ENCODE measurements around the gene PDIA5. TPM values are rescaled to one million over a fixed set of nuclear protein-coding genes. Genes with fewer than 3 reads are reported as not detected.
"Not testable (repeated sequence)": the region's sequence is repeated elsewhere in the genome, so short reads cannot be mapped to it uniquely, and the experiment has no call there.

Gene PDIA5
- total RNA-seq, 2 donors from 2014 or later: 5.5 to 20.0 TPM

DNA sequence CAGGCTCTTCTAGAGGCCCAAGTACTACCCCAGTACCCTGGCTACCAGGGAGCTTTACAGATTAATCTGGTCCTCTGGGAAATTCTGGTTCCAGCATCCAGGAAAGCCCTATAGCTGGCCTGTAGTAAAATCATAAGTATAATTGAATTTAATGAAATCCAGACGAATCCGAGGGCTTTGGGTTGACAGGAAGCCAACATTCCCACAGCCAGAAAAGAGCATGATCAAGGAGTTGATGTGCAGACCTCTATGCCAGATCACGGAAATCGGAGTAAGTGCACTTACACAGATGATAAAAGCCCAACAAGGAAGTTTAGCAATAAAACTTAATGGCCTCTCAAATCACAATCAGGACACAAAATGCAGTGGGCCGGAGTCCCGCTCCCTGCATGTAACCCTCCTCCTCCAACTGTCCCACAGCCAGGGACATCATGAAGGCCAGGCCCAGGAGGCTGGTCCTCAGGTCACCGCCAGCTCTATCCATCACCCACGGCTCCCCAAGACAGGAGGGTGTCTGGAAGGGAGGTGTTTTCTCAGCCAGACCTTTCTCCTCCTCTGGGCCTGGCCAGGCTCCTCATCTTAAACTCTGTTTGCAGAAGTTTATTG, 72.1 kb downstream of the PDIA5 start:
- ATAC-seq (no peak), DNase-seq (ENCODE audit: low spot score in 2 of 2) (no peak)
- Mint-ChIP-seq H3K27ac (no peak overlapping the region), H3K9me3 (no peaks in the 10 kb centered on the region), H3K36me3 (peaks cover 0 to 11% of the 10 kb centered on the region in 2 donors)

GRCh38 chr3:123139522-123139921, 72.7 kb downstream of the PDIA5 start:
- Mint-ChIP-seq H3K36me3 (peaks cover 0 to 5% of the 10 kb centered on the region in 2 donors), H3K27ac (no peak overlapping the region)

DNA sequence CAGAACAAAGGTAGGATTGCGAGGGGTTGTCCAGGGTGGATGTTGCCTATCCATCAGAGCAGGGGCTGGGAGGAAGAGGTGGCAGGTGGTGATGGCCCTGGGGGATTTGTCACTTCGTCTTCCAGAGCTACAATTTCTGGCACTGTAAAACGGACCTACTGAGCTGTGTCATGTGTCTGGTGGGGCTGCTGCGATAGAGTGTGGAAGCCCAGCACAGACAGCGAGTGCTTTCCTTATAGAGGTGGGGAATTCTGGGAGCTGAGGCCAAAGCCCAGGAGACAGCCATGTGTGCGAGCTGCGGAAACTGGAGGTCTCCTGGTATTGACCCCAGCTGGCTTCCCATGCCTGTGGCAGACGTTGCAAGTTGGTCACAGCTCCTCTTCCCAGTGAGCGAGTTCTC, 73.7 kb downstream of the PDIA5 start:
- H3K27ac Mint-ChIP-seq: no peak overlapping the region
- DNase-seq (ENCODE audit: low spot score in 2 of 2) (no peak), ATAC-seq (no peak)
- no peaks in the 10 kb centered on the region for H3K36me3 Mint-ChIP-seq
- H3K9me3 Mint-ChIP-seq: no peaks in the 10 kb centered on the region

More at GRCh38 chr3:123139522-123139921, 72.7 kb downstream of the PDIA5 start:
- no peak for DNase-seq (ENCODE audit: low spot score in 2 of 2)
- H3K9me3 Mint-ChIP-seq: no peaks in the 10 kb centered on the region
- ATAC-seq: no peak

GRCh38 chr3:123141276-123141675, 74.5 kb downstream of the PDIA5 start:
- ATAC-seq (no peak), DNase-seq (ENCODE audit: low spot score in 2 of 2) (no peak)
- no peaks in the 10 kb centered on the region for H3K36me3 Mint-ChIP-seq
- H3K9me3 Mint-ChIP-seq: no peaks in the 10 kb centered on the region
- peak overlapping the region in 1 of 2 donors; percentile 36 for H3K27ac Mint-ChIP-seq

DNA sequence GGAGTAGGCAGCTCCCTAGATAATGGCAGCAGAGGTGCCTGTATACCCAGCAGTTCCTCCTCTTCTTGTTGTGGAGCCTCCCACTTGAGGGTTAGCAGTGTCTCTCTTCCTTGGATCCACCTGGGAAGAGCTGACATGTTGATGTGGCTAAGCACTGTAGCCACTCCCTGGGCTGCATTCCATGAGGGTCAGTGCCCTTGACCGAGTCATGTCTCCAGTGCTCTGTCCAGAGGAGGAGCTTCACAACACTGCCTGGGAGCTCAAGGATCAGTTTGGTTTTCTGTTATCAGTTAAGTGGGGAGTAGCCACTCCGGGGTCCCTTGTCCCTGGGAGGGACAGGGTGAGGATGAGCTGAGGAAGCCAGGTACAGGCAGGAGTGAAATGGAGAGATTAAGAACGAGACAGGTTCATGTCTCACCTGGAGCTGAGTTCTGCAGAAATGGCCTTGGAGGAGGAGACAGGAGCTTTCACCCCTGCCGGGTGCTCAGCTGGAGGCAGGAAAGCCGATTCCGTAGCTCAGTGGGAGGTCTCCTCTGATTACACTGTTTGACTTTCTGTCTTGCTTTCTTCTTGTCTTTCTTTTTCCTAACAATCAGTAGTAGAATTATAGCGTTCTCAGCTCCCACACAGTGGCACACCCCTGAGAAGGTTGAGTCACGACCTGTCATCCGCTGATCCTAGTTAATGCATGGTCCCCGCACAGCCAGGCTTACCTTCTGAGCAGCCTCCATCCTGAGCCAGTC, 77.0 kb downstream of the PDIA5 start:
- no peak for DNase-seq (ENCODE audit: low spot score in 2 of 2)
- peaks cover 0 to 2% of the 10 kb centered on the region in 2 donors for H3K9me3 Mint-ChIP-seq
- H3K36me3 Mint-ChIP-seq: peaks cover 4 to 11% of the 10 kb centered on the region in 2 donors
- peak overlapping the region in 1 of 2 donors; percentile 81 for H3K27ac Mint-ChIP-seq
- ATAC-seq: no peak

- peaks cover 32 to 35% of the 10 kb centered on the region in 2 donors for H3K36me3 Mint-ChIP-seq
- DNase-seq (ENCODE audit: low spot score in 2 of 2) (no peak), ATAC-seq (no peak)
- peaks cover 5 to 13% of the 10 kb centered on the region in 2 donors for H3K9me3 Mint-ChIP-seq
- H3K27ac Mint-ChIP-seq: peak overlapping the region in 1 of 2 donors; percentile 14
Measured at GRCh38 chr3:123147754-123148535, 81.1 kb downstream of the PDIA5 start.

DNA sequence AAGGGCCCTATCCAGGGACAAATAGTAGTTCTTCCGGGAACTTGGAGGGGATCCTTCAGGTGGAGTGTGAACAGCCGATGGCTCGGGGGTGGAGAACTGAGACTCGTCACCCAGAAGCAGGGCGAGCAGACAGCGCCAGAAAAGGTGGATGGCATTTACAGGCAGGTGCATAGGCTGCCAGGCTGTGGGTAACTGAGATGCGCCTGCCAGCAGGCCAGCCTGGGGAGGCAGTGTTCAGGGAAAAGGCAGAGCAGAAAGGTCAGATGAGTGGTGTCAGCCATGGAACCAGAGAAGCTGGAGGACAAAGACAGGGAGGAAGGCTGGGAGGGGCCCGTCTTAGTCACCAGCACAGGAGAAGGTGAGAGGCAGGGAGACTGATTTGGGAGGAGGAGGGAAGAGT, 81.9 kb downstream of the PDIA5 start:
- no peak for ATAC-seq
- no peak for DNase-seq (ENCODE audit: low spot score in 2 of 2)
- peak overlapping the region; percentile 24 to 28 for H3K27ac Mint-ChIP-seq
- peaks cover 32 to 35% of the 10 kb centered on the region in 2 donors for H3K36me3 Mint-ChIP-seq
- H3K9me3 Mint-ChIP-seq: peaks cover 5 to 13% of the 10 kb centered on the region in 2 donors

GRCh38 chr3:123149525-123149924, 82.7 kb downstream of the PDIA5 start:
- Mint-ChIP-seq H3K36me3 (peaks cover 32 to 35% of the 10 kb centered on the region in 2 donors), H3K27ac (peak overlapping the region; percentile 28 to 66), H3K9me3 (peaks cover 5 to 13% of the 10 kb centered on the region in 2 donors)
- no peak for ATAC-seq
- DNase-seq (ENCODE audit: low spot score in 2 of 2): no peak

DNA sequence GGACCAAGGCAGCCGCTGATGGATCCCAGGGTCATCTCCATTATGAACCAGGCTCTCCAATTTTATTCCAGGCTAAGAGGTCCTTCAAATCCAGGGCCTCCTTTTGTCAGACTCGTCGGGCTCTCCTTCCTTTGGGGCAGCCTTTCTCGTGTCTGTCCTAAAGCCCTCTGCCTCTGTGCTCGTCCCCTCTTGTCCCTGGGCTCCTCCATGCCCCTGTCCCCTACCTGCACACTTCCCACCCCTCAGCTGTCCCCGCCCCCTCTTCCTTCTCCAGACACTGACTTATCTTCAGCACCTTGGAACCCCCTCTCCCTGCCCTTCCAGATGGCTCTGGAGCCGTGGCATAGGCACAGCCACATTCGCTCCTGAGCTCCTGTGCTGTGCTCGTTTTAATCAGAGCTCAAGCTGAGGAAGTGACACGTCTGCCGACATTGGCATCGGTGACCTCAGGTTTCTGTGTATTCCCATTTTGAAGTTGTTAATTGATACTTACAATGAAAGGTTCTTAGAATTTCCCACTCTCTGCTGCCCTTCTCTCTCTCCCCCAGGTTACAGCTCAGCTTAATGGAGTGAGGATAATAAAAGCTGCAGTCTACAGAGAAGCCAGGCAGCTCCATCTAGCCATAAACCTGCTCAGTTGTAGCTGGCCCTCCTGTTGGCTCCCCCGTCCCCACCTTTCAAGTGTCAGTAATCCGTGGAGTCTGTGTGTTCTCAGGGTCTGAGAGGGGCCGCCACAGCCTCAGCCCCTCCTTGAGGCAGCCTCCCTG, 83.8 kb downstream of the PDIA5 start:
- H3K36me3 Mint-ChIP-seq: peaks cover 35 to 37% of the 10 kb centered on the region in 2 donors
- ATAC-seq (no peak), DNase-seq (ENCODE audit: low spot score in 2 of 2) (no peak)
- peak overlapping the region; percentile 60 to 64 for H3K27ac Mint-ChIP-seq
- H3K9me3 Mint-ChIP-seq: peaks cover 5 to 13% of the 10 kb centered on the region in 2 donors

- DNase-seq (ENCODE audit: low spot score in 2 of 2): no peak
- peak overlapping the region; percentile 60 to 64 for H3K27ac Mint-ChIP-seq
- H3K36me3 Mint-ChIP-seq: peaks cover 35 to 37% of the 10 kb centered on the region in 2 donors
- ATAC-seq: no peak
- peaks cover 5 to 13% of the 10 kb centered on the region in 2 donors for H3K9me3 Mint-ChIP-seq
Measured at GRCh38 chr3:123151251-123151705, 84.5 kb downstream of the PDIA5 start.

DNA sequence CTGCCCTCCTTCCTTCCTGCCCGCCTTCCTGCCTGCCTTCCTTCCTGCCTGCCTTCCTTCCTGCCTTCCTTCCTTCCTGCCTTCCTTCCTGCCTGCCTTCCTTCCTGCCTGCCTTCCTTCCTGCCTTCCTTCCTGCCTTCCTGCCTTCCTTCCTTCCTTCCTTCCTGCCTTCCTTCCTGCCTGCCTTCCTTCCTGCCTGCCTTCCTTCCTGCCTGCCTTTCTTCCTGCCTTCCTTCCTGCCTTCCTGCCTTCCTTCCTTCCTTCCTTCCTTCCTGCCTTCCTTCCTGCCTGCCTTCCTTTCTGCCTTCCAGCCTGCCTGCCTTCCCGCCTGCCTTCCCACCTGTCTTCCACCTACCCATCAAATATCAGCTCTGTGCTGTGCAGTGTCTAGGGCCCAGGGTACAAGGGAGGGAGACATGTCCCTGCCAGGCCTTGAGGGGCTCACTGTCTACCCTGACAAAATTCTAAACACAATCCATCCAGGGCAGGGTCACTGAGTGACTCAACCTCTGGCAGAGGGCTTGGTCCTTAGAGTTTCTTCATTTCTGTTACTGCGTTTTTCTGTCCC, 85.1 kb downstream of the PDIA5 start:
- Mint-ChIP-seq H3K9me3 (peaks cover 5 to 13% of the 10 kb centered on the region in 2 donors), H3K36me3 (peaks cover 35 to 37% of the 10 kb centered on the region in 2 donors), H3K27ac (peak overlapping the region; percentile 60 to 64)
- ATAC-seq; DNase-seq (ENCODE audit: low spot score in 2 of 2): not testable (repeated sequence)

GRCh38 chr3:123152687-123153086, 85.9 kb downstream of the PDIA5 start:
- H3K9me3 Mint-ChIP-seq: peaks cover 5 to 13% of the 10 kb centered on the region in 2 donors
- DNase-seq (ENCODE audit: low spot score in 2 of 2): no peak
- peaks cover 35 to 37% of the 10 kb centered on the region in 2 donors for H3K36me3 Mint-ChIP-seq
- H3K27ac Mint-ChIP-seq: peak overlapping the region in 1 of 2 donors; percentile 16
- no peak for ATAC-seq

- DNase-seq (ENCODE audit: low spot score in 2 of 2): no peak
- H3K9me3 Mint-ChIP-seq: peaks cover 5 to 13% of the 10 kb centered on the region in 2 donors
- H3K27ac Mint-ChIP-seq: peak overlapping the region in 1 of 2 donors; percentile 16
- no peak for ATAC-seq
- peaks cover 29 to 37% of the 10 kb centered on the region in 2 donors for H3K36me3 Mint-ChIP-seq
Measured at GRCh38 chr3:123153125-123154019, 86.5 kb downstream of the PDIA5 start.

- ATAC-seq: no peak
- Mint-ChIP-seq H3K36me3 (peaks cover 19 to 29% of the 10 kb centered on the region in 2 donors), H3K27ac (peak overlapping the region; percentile 4 to 68), H3K9me3 (peaks cover 5 to 9% of the 10 kb centered on the region in 2 donors)
- DNase-seq (ENCODE audit: low spot score in 2 of 2): no peak
Measured at GRCh38 chr3:123154020-123154985, 87.5 kb downstream of the PDIA5 start.

All from activated naive CD4-positive, alpha-beta T cell treated with anti-CD3 and anti-CD28 coated beads, Interleukin-2, amount 50 U/mL, for 72 hours (primary cell).